HepG2 (cell line): ENCODE measurements around the gene CTSV. TPM values are rescaled to one million over a fixed set of nuclear protein-coding genes. Genes with fewer than 3 reads are reported as not detected.
"Not testable (repeated sequence)": the region's sequence is repeated elsewhere in the genome, so short reads cannot be mapped to it uniquely, and the experiment has no call there.

Experiments
- CREB1 ChIP-seq, 2 experiments: fragments of 450-650 bp in 1 of 2; IDR thresholded peaks; 2 replicates each; pipeline ENCODE4 v1.6.1; 2016 to 2017; ENCODE audit warnings: control low read depth in 1 of 2, mild to moderate bottlenecking in 1 of 2, missing compliant biosample characterization in 1 of 2, missing genetic modification characterization in 1 of 2
- CREM ChIP-seq, 2 experiments: sonication (generic) in 1 of 2; formaldehyde crosslinking in 1 of 2; IDR thresholded peaks; 2 replicates each; pipeline versions ENCODE4 v1.4.0 to v1.6.1; 2016 to 2020; ENCODE audit warnings: antibody characterized with exemption in 1 of 2, mild to moderate bottlenecking in 1 of 2, missing genetic modification reagents in 1 of 2
- DMAP1 ChIP-seq: IDR thresholded peaks from 2 replicates; pipeline ENCODE4 v1.6.1; 2016
- GABPB1 ChIP-seq: IDR thresholded peaks from 2 replicates; pipeline ENCODE4 v1.6.1; 2016; ENCODE audit warnings: mild to moderate bottlenecking, missing genetic modification reagents, moderate library complexity, missing compliant biosample characterization
- HDAC1 ChIP-seq: sonication (generic); formaldehyde crosslinking; IDR thresholded peaks from 2 replicates; pipeline ENCODE4 v1.5.1; 2020; ENCODE audit warnings: mild to moderate bottlenecking, missing genetic modification reagents
- HINFP ChIP-seq: sonication (generic); formaldehyde crosslinking; IDR thresholded peaks from 2 replicates; pipeline ENCODE4 v1.4.0; 2020; ENCODE audit warnings: low read depth, mild to moderate bottlenecking, missing genetic modification reagents
- KLF16 ChIP-seq, 2 experiments: sonication (generic) in 1 of 2; formaldehyde crosslinking in 1 of 2; IDR thresholded peaks; 2 replicates each; pipeline versions ENCODE4 v1.6.1 to v1.8.0; 2016 to 2023; ENCODE audit warnings: missing genetic modification reagents in 2 of 2, missing compliant biosample characterization in 1 of 2
- MAZ ChIP-seq, 2 experiments: sonication (generic) in 1 of 2; formaldehyde crosslinking in 1 of 2; IDR thresholded peaks; 2 replicates each; pipeline versions ENCODE4 v1.5.0 to v1.6.1; 2012 to 2020; ENCODE audit warnings: low read depth in 2 of 2, mild to moderate bottlenecking in 2 of 2, borderline replicate concordance in 1 of 2, improper control_type of control experiment in 1 of 2, low read length in 1 of 2, missing genetic modification reagents in 1 of 2, moderate library complexity in 1 of 2
- PRDM10 ChIP-seq: sonication (generic); formaldehyde crosslinking; IDR thresholded peaks from 2 replicates; pipeline ENCODE4 v1.4.0; 2020; ENCODE audit warnings: low read depth, missing genetic modification reagents
- THAP11 ChIP-seq: IDR thresholded peaks from 2 replicates; pipeline ENCODE4 v1.6.1; 2016; ENCODE audit warnings: missing biosample characterization, missing genetic modification reagents
- ZMYM4 ChIP-seq: sonication (generic); formaldehyde crosslinking; IDR thresholded peaks from 2 replicates; pipeline ENCODE4 v1.8.1; 2023; ENCODE audit warnings: mild to moderate bottlenecking, missing genetic modification reagents
- ZNF563 ChIP-seq: sonication (generic); formaldehyde crosslinking; IDR thresholded peaks from 2 replicates; pipeline ENCODE4 v1.8.0; 2022; ENCODE audit warnings: mild to moderate bottlenecking, moderate library complexity, missing genetic modification reagents
- ZNF609 ChIP-seq: sonication (generic); formaldehyde crosslinking; IDR thresholded peaks from 2 replicates; pipeline ENCODE4 v1.4.0; 2020; ENCODE audit warnings: mild to moderate bottlenecking, missing genetic modification reagents, borderline replicate concordance
- polyA plus RNA-seq, 8 experiments: library from polyadenylated mRNA; depleted of rRNA in 3 of 8; stranded (reverse) in 7 of 8; unstranded in 1 of 8; fragments of >200 nt; fragmentation: Illumina TruSeq in 4 of 8; extraction: Trizol in 4 of 8; gene quantifications; 2 replicates each; pipeline versions ENCODE4 v1.2.1 to v1.2.3, GENCODE V29; 2011 to 2016; ENCODE audit warnings: low read depth in 4 of 8, missing spikeins in 1 of 8, mixed read lengths in 1 of 8; ENCODE audit not compliant: insufficient read depth in 1 of 8
- total RNA-seq, 5 experiments: library from RNA; depleted of rRNA; stranded (reverse); fragments of >200 nt; fragmentation: Illumina TruSeq; extraction: Trizol; gene quantifications; 2 replicates each; pipeline ENCODE4 v1.2.3, GENCODE V29; 2016; ENCODE audit warnings: low read depth in 1 of 5
- TF ChIP-seq, protein P1 (sequence below): IDR thresholded peaks from 2 replicates; pipeline ENCODE4 v1.6.1; 2016; ENCODE audit warnings: mild to moderate bottlenecking

The CTSV gene
- total and polyA plus RNA-seq, 2 of the 13 experiments (the other 11 are each of a cell fraction or from before 2014, with no cell fraction given), result 10.6 to 12.6 TPM

- TF ChIP-seq PRDM10 (CRISPR knock-in tag), result 0 out of 2 replicates have a peak, but pooled peaks have one; percentile 24
- peak in 1 of 2 experiments; percentile 51; a peak in 1 of 4 replicates for TF ChIP-seq KLF16 (CRISPR knock-in tag; IDR thresholded peaks at IDR 0.05)
- peak; percentile 93 for TF ChIP-seq GABPB1 (CRISPR knock-in tag)
- peak; percentile 87 for TF ChIP-seq ZMYM4 (CRISPR knock-in tag)
- 0 out of 2 replicates have a peak, but pooled peaks have one; percentile 29 for TF ChIP-seq ZNF609 (CRISPR knock-in tag)
- TF ChIP-seq ZNF563, result peak; percentile 38; the same call in 1 of the 2 replicates
- peak; percentile 87 for TF ChIP-seq CREB1 (IDR thresholded peaks at IDR 0.05)
- TF ChIP-seq CREB1 (CRISPR knock-in tag; IDR thresholded peaks at IDR 0.05), result peak; percentile 96
- TF ChIP-seq CREM (IDR thresholded peaks at IDR 0.05), result peak; percentile 93
- not testable (repeated sequence) for TF ChIP-seq CREM (CRISPR knock-in tag; IDR thresholded peaks at IDR 0.05); MAZ (IDR thresholded peaks at IDR 0.05; ENCODE audit: borderline replicate concordance, low read depth, low read length)
- TF ChIP-seq HINFP (CRISPR knock-in tag), result 0 out of 2 replicates have a peak, but pooled peaks have one; percentile 43
- 0 out of 2 replicates have a peak, but pooled peaks have one; percentile 29 for TF ChIP-seq HDAC1 (CRISPR knock-in tag)
- peak; percentile 74 for TF ChIP-seq DMAP1 (CRISPR knock-in tag)
- TF ChIP-seq MAZ (CRISPR knock-in tag; IDR thresholded peaks at IDR 0.05; ENCODE audit: low read depth), result peak; percentile 54; the same call in 1 of the 2 replicates
- peak; percentile 89 for TF ChIP-seq THAP11 (CRISPR knock-in tag)
- TF ChIP-seq, protein P1, sequence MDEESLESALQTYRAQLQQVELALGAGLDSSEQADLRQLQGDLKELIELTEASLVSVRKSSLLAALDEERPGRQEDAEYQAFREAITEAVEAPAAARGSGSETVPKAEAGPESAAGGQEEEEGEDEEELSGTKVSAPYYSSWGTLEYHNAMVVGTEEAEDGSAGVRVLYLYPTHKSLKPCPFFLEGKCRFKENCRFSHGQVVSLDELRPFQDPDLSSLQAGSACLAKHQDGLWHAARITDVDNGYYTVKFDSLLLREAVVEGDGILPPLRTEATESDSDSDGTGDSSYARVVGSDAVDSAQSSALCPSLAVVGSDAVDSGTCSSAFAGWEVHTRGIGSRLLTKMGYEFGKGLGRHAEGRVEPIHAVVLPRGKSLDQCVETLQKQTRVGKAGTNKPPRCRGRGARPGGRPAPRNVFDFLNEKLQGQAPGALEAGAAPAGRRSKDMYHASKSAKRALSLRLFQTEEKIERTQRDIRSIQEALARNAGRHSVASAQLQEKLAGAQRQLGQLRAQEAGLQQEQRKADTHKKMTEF, result 0 out of 2 replicates have a peak, but pooled peaks have one; percentile 38
These were observed 25.5 kb downstream of the CTSV start (continued) for GRCh38 chr9:97013151-97014132.
